ENCODE measurements around the gene DUS2.
A peak's percentile ranks its signal among the peaks of the same experiment; 100 is the strongest.

Gene DUS2

GRCh38 chr16:68061396-68061795 is 38.3 kb downstream of the DUS2 start:
- DNase-seq (ENCODE audit: low spot score), result no peak
- TF ChIP-seq, protein P1, sequence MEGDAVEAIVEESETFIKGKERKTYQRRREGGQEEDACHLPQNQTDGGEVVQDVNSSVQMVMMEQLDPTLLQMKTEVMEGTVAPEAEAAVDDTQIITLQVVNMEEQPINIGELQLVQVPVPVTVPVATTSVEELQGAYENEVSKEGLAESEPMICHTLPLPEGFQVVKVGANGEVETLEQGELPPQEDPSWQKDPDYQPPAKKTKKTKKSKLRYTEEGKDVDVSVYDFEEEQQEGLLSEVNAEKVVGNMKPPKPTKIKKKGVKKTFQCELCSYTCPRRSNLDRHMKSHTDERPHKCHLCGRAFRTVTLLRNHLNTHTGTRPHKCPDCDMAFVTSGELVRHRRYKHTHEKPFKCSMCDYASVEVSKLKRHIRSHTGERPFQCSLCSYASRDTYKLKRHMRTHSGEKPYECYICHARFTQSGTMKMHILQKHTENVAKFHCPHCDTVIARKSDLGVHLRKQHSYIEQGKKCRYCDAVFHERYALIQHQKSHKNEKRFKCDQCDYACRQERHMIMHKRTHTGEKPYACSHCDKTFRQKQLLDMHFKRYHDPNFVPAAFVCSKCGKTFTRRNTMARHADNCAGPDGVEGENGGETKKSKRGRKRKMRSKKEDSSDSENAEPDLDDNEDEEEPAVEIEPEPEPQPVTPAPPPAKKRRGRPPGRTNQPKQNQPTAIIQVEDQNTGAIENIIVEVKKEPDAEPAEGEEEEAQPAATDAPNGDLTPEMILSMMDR (IDR thresholded peaks at IDR 0.05; ENCODE audit: extremely low read depth, missing control alignments), result no peak

GRCh38 chr16:68062910-68063393 is 39.9 kb downstream of the DUS2 start:
- DNase-seq (ENCODE audit: low spot score), result no peak
- TF ChIP-seq, protein P1 (IDR thresholded peaks at IDR 0.05; ENCODE audit: extremely low read depth, missing control alignments), result no peak

GRCh38 chr16:68064791-68065365 is 41.8 kb downstream of the DUS2 start:
- TF ChIP-seq, protein P1 (IDR thresholded peaks at IDR 0.05; ENCODE audit: extremely low read depth, missing control alignments), result peak; percentile 70
- peak; percentile 65 for DNase-seq (ENCODE audit: low spot score)

DNA sequence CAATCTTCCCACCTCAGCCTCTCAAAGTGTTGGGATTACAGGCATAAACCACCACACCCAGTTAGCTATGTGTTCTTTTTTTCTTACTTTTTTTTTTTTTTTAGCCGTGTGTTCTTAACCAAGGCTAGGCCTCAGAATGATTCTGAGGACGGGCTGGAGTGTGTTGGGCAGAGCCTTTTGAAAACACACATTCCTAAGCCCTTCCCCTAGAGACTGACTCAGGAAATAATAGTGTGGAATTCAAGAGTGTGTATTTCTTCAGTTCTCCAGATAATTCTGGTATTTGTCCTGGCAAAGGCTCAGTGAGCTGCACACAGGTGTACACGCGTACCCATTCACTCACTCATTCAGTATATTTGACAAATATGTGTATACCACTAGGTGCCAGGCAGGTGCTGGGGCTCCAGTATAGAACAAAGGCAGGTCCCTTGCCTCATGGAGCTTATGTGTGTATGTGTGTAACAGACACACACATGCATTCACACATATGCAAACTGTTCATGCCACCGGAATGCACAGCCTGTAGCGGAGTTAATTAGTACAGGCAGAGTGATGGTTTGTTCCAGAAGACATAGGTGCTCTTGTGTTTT is 42.7 kb downstream of the DUS2 start:
- TF ChIP-seq, protein P1 (IDR thresholded peaks at IDR 0.05; ENCODE audit: extremely low read depth, missing control alignments), result no peak
- DNase-seq (ENCODE audit: low spot score), result no peak

- DNase-seq (ENCODE audit: low spot score), result no peak
Measured at GRCh38 chr16:68066763-68067162, 43.7 kb downstream of the DUS2 start.

GRCh38 chr16:68068926-68069325 is 45.8 kb downstream of the DUS2 start:
- no peak for DNase-seq (ENCODE audit: low spot score)
- TF ChIP-seq, protein P1 (IDR thresholded peaks at IDR 0.05; ENCODE audit: extremely low read depth, missing control alignments), result no peak

More at GRCh38 chr16:68066763-68067162, 43.7 kb downstream of the DUS2 start:
- TF ChIP-seq, protein P1 (IDR thresholded peaks at IDR 0.05; ENCODE audit: extremely low read depth, missing control alignments), result no peak

GRCh38 chr16:68069511-68070248 is 46.6 kb downstream of the DUS2 start:
- DNase-seq (ENCODE audit: low spot score), result no peak
- TF ChIP-seq, protein P1 (IDR thresholded peaks at IDR 0.05; ENCODE audit: extremely low read depth, missing control alignments), result no peak

Measured in GM20000 (cell line).